Breast epithelium (tissue), 3 donors: Measurements from ENCODE around the gene CDH13.

Source experiments
- CTCF ChIP-seq, 3 donors: fragments of 450-650 bp; IDR thresholded peaks; one replicate each; pipeline ENCODE4 v1.5.1; 2016 to 2017; ENCODE audit warnings: antibody characterized with exemption in 3 of 3, mild to moderate bottlenecking in 3 of 3, moderate library complexity in 3 of 3
- POLR2A ChIP-seq: fragments of 450-650 bp; IDR thresholded peaks from one replicate; pipeline ENCODE4 v1.6.1; 2016; ENCODE audit warnings: antibody characterized with exemption, mild to moderate bottlenecking, moderate library complexity
- POLR2AphosphoS5 ChIP-seq, 3 donors: sonication (generic); formaldehyde crosslinking; IDR thresholded peaks; one replicate each; pipeline ENCODE4 v1.6.1; 2017; ENCODE audit warnings: antibody characterized with exemption in 3 of 3

GRCh38 chr16:83212301-83212841 is 585.6 kb downstream of the CDH13 start:
- TF ChIP-seq CTCF (IDR thresholded peaks at IDR 0.05), result no peak
- no peak for TF ChIP-seq POLR2A
- no peak for TF ChIP-seq POLR2AphosphoS5 (IDR thresholded peaks at IDR 0.05)
